HG03060 (cell line): ENCODE measurements around the gene JADE3.

Experiments used
- ATAC-seq: cut with Tn5 transposase; IDR thresholded peaks from one replicate; pipeline ENCODE4 v1.9.1; 2021; ENCODE audit warnings: low read depth, moderate number of reproducible peaks; ENCODE audit not compliant: unreplicated experiment

The JADE3 gene

DNA sequence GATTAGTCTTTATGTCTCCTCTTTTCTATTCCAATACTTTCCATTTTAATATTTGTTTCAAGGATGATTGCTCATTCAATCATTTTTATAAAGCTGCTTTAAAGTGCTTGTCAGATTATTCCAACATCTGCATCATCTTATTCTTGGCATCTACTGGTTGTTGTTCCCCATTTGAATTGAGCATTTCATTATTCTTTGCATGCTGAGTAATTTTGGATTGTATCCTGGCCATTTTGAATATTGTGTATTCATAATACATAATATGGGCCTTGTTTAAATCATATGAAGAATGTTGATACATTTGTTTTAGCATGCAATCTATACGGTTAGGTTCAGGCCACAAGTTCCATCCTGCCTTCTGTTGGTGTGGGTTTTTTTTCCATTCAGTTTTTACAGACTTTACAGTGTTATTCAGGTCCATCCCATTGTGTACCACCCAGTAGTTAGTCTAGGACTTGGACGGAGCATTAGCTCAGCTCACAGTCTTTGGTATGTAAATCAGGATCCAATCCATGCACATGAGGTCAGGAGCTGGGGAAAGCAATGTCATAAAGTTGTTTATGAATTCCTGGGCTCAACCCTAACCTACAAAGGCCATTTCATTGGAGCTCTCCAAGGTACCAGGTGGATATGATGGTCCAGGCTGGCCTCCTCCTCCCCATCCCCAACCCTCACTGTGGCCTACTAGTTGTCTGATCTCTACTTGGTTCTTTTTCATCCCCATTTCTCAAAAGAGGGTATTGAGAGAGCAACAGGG lies 186.3 kb downstream of the JADE3 start:
- no peak for ATAC-seq

GRCh38 chrX:47101206-47101605 lies 189.0 kb downstream of the JADE3 start:
- ATAC-seq: no peak
